Vagina (tissue), 2 donors: ENCODE results near the gene LIF. TPM values are rescaled to one million over a fixed set of nuclear protein-coding genes. Genes with fewer than 3 reads are reported as not detected.

ENCODE experiments used
- DNase-seq, 2 donors: peaks; one replicate each; pipeline ENCODE4 v3.0.0-alpha.2; 2017; ENCODE audit errors: extremely low spot score in 2 of 2
- H3K27ac ChIP-seq: fragments of 200-600 bp; sonication (generic); one replicate; pipeline ENCODE4 v1.5.1; 2019
- H3K27me3 ChIP-seq: fragments of 200-600 bp; sonication (generic); one replicate; pipeline ENCODE4 v1.5.1; 2019
- H3K36me3 ChIP-seq, 2 donors: fragments of 200-600 bp; sonication (generic); one replicate each; pipeline ENCODE4 v1.5.1; 2017 to 2019
- H3K4me1 ChIP-seq: fragments of 200-600 bp; sonication (generic); one replicate; pipeline ENCODE4 v1.5.1; 2019
- H3K4me3 ChIP-seq, 2 donors: fragments of 200-600 bp; sonication (generic); 1 replicate in 1 of 2; 2 replicates in 1 of 2; pipeline ENCODE4 v1.5.1; 2016 to 2019
- H3K9me3 ChIP-seq: fragments of 200-600 bp; sonication (generic); one replicate; pipeline ENCODE4 v1.5.1; 2019
- POLR2A ChIP-seq, 2 donors: fragments of 450-650 bp; IDR thresholded peaks; one replicate each; pipeline ENCODE4 v1.6.1; 2017; ENCODE audit warnings: antibody characterized with exemption in 2 of 2, mild to moderate bottlenecking in 2 of 2, moderate library complexity in 2 of 2
- POLR2AphosphoS5 ChIP-seq, 2 donors: sonication (generic); formaldehyde crosslinking; IDR thresholded peaks; one replicate each; pipeline ENCODE4 v1.9.0; 2017; ENCODE audit warnings: antibody characterized with exemption in 2 of 2, mild to moderate bottlenecking in 2 of 2, low read depth in 1 of 2; ENCODE audit not compliant: insufficient read depth in 1 of 2
- intact Hi-C: fragments of 100-400 bp; cut with DNase I; formaldehyde crosslinking; loops from one replicate; pipeline ENCODE4 v1.15.1; 2023
- total RNA-seq: library from RNA; depleted of rRNA; stranded (reverse); fragments of >200 nt; gene quantifications from one replicate; pipeline ENCODE4 v1.2.3, GENCODE V29; 2016
- TF ChIP-seq, protein P1 (sequence below), 3 experiments: fragments of 450-650 bp in 2 of 3; fragments of 200-600 bp in 1 of 3; sonication (generic) in 1 of 3; IDR thresholded peaks; one replicate each; pipeline ENCODE4 v1.5.1; 2017 to 2019; ENCODE audit warnings: antibody characterized with exemption in 3 of 3, mild to moderate bottlenecking in 2 of 3, moderate library complexity in 2 of 3

The LIF gene
- total RNA-seq, 1 donor from 2014 or later: 0.49 TPM

DNA sequence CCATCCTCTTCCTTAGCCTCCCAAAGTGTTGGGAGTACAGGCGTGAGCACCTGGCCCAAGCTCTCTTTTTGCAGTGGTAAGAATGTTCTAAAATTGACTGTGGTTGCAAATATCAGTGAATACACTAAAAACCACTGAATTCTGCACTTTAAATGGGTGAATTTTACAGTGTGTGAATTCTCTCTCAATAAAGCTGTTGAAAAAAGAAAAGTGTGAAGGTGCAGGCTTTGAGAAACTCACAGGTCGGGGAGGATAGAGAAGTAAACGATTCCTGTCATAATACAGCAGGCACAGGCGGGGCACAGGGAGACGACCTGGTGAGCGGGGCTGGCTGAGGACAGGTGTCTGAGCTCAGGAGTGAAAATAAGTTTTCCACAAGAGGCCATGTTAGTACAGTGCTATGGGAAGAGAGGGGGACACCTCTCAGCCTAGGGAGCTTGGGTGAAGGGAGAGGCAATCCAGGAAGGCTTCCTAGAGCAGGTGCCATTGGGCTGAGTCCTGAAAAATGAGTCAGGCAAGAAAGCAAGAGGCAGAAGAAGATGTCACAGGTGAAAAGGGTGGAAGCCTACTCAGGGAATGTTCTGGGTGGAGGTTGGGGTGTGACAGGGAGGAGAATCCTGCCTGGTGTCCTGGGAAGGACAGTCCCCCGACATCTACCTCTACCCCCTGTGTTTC, 26.1 kb downstream of the LIF start:
- Histone ChIP-seq H3K36me3 (no peaks in the 10 kb centered on the region), H3K27me3 (no peaks in the 10 kb centered on the region), H3K4me1 (peaks cover 8% of the 10 kb centered on the region), H3K27ac (no peak overlapping the region), H3K4me3 (no peak overlapping the region), H3K9me3 (no peaks in the 10 kb centered on the region)
- intact Hi-C loops: no loop called here
- DNase-seq: no peak
- TF ChIP-seq POLR2A (IDR thresholded peaks at IDR 0.05) (no peak), POLR2AphosphoS5 (IDR thresholded peaks at IDR 0.05; ENCODE audit: insufficient read depth in 1 of 2, low read depth in 1 of 2) (no peak)
- TF ChIP-seq, protein P1, sequence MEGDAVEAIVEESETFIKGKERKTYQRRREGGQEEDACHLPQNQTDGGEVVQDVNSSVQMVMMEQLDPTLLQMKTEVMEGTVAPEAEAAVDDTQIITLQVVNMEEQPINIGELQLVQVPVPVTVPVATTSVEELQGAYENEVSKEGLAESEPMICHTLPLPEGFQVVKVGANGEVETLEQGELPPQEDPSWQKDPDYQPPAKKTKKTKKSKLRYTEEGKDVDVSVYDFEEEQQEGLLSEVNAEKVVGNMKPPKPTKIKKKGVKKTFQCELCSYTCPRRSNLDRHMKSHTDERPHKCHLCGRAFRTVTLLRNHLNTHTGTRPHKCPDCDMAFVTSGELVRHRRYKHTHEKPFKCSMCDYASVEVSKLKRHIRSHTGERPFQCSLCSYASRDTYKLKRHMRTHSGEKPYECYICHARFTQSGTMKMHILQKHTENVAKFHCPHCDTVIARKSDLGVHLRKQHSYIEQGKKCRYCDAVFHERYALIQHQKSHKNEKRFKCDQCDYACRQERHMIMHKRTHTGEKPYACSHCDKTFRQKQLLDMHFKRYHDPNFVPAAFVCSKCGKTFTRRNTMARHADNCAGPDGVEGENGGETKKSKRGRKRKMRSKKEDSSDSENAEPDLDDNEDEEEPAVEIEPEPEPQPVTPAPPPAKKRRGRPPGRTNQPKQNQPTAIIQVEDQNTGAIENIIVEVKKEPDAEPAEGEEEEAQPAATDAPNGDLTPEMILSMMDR (IDR thresholded peaks at IDR 0.05): no peak

GRCh38 chr22:30219668-30220278, 26.8 kb downstream of the LIF start:
- H3K27ac ChIP-seq: no peak overlapping the region
- H3K4me3 ChIP-seq: no peak overlapping the region
- DNase-seq: no peak
- peaks cover 8% of the 10 kb centered on the region for H3K4me1 ChIP-seq
- H3K36me3 ChIP-seq: no peaks in the 10 kb centered on the region
- TF ChIP-seq, protein P1 (IDR thresholded peaks at IDR 0.05): no peak
- TF ChIP-seq POLR2AphosphoS5 (IDR thresholded peaks at IDR 0.05; ENCODE audit: insufficient read depth in 1 of 2, low read depth in 1 of 2): no peak
- no peak for TF ChIP-seq POLR2A (IDR thresholded peaks at IDR 0.05)
- intact Hi-C loops: no loop called here
- H3K27me3 ChIP-seq: no peaks in the 10 kb centered on the region
- H3K9me3 ChIP-seq: no peaks in the 10 kb centered on the region

DNA sequence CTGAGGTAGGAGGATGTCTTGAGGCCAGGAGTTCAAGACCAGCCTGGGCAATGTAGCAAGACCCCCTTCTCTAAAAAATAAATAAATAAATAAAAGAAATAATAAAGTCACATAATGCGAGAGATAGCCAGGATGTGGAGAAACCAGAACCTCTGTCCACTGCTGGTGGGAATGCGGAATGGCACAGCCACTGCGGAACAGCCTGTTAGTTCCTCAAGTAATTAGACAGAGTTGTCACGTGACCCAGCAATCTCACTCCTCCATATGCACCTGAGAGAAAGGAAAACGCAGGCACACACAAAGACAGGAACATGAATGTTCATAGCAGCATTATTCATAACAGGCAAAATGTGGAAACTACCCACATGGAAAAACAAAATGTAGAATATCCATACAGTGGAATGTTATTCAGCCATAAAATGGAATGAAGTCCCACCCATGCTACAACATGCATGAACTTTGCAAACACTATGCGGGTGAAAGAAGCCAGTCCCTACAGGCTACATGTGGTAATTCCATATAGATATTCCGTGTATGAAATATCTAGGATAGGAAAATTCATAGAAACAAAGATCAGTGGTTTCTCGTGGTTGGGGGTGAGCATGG, 27.4 kb downstream of the LIF start:
- H3K36me3 ChIP-seq: no peaks in the 10 kb centered on the region
- peaks cover 8% of the 10 kb centered on the region for H3K4me1 ChIP-seq
- DNase-seq: no peak
- H3K27ac ChIP-seq: no peak overlapping the region
- intact Hi-C loops: no loop called here
- no peaks in the 10 kb centered on the region for H3K27me3 ChIP-seq
- TF ChIP-seq POLR2A (IDR thresholded peaks at IDR 0.05) (no peak), POLR2AphosphoS5 (IDR thresholded peaks at IDR 0.05; ENCODE audit: insufficient read depth in 1 of 2, low read depth in 1 of 2) (no peak)
- TF ChIP-seq, protein P1 (IDR thresholded peaks at IDR 0.05): no peak
- no peaks in the 10 kb centered on the region for H3K9me3 ChIP-seq
- H3K4me3 ChIP-seq: no peak overlapping the region

DNA sequence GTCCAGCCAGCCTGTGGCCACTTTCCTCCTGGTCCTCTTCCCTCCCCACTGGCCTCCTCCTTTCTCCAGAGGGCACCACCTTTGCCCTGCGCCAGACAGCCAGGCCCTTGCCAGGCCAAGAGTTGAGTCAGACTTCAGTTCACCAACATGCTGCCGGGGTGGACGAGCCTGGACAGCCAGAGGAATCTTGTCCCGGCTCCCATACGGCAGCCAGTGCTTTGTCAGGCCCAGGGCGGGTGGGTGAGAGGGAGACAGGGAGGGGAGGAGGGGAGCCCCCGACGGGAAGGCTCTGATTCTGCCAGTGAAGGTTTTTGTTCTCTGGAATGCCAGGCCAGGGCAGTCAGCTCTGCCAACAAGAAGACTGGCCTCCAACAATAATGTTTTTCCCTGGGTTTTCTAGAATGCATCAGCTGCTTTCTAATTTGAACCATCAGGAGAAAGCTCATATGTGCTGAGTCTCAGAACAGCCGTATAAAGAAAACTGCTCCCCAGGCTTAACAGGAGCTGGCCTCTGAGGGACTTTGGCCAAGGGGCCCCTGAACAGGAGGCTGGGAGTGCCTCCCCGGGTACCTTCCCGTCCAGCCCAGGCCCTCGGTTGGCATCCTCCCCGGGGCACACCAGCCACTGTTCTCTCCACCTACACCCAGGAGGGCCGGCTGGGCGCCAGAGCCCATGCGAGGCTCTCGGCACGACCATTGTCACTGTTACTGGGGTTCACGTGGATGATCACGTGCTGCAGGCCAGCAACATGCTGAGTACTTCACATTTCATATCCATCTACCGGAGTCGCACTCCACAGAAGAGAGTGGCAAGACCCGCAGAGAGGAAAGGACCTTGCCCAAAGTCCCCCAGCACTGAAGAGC, 28.6 kb downstream of the LIF start:
- Histone ChIP-seq H3K27me3 (no peaks in the 10 kb centered on the region), H3K4me1 (peaks cover 14% of the 10 kb centered on the region), H3K9me3 (no peaks in the 10 kb centered on the region), H3K27ac (peak overlapping the region; percentile 54), H3K36me3 (no peaks in the 10 kb centered on the region), H3K4me3 (no peak overlapping the region)
- no peak for DNase-seq
- TF ChIP-seq, protein P1 (IDR thresholded peaks at IDR 0.05): no peak
- TF ChIP-seq POLR2A (IDR thresholded peaks at IDR 0.05) (no peak), POLR2AphosphoS5 (IDR thresholded peaks at IDR 0.05; ENCODE audit: insufficient read depth in 1 of 2, low read depth in 1 of 2) (no peak)
- intact Hi-C loops: no loop called here
